ENCODE results near the gene CLN3. TPM values are rescaled to one million over a fixed set of nuclear protein-coding genes. Genes with fewer than 3 reads are reported as not detected.

CLN3 gene
- total and polyA plus RNA-seq, 2 of the 13 experiments (the other 11 are each of a cell fraction or from before 2014, with no cell fraction given): 23.4 to 46.8 TPM

GRCh38 chr16:28526201-28527099 is 34.6 kb upstream of the CLN3 start (continued):
- TF ChIP-seq, protein P1, sequence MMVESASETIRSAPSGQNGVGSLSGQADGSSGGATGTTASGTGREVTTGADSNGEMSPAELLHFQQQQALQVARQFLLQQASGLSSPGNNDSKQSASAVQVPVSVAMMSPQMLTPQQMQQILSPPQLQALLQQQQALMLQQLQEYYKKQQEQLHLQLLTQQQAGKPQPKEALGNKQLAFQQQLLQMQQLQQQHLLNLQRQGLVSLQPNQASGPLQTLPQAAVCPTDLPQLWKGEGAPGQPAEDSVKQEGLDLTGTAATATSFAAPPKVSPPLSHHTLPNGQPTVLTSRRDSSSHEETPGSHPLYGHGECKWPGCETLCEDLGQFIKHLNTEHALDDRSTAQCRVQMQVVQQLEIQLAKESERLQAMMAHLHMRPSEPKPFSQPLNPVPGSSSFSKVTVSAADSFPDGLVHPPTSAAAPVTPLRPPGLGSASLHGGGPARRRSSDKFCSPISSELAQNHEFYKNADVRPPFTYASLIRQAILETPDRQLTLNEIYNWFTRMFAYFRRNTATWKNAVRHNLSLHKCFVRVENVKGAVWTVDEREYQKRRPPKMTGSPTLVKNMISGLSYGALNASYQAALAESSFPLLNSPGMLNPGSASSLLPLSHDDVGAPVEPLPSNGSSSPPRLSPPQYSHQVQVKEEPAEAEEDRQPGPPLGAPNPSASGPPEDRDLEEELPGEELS (CRISPR knock-in tag; IDR thresholded peaks at IDR 0.05): peak; percentile 97
- TF ChIP-seq STAT5B (CRISPR knock-in tag; IDR thresholded peaks at IDR 0.05) (no peak; the same call in 1 of the 2 replicates), ZNF567 (CRISPR knock-in tag; IDR thresholded peaks at IDR 0.05; ENCODE audit: borderline replicate concordance) (peak; percentile 58; the same call in 1 of the 2 replicates), YY1 (IDR thresholded peaks at IDR 0.05; ENCODE audit: insufficient read depth, insufficient replicate concordance, low read depth, low read length) (no peak), PPARG (CRISPR knock-in tag; conservative IDR thresholded peaks at IDR 0.05) (peak; percentile 86), ZNF180 (CRISPR knock-in tag; IDR thresholded peaks at IDR 0.05; ENCODE audit: borderline replicate concordance, low read depth) (no peak), ARID3A (IDR thresholded peaks at IDR 0.05; ENCODE audit: low read depth, low read length) (peak; percentile 94), PAF1 (CRISPR knock-in tag; IDR thresholded peaks at IDR 0.05) (no peak), ZBTB39 (CRISPR knock-in tag; IDR thresholded peaks at IDR 0.05) (peak; percentile 23; the same call in 1 of the 2 replicates), ISL2 (CRISPR knock-in tag; IDR thresholded peaks at IDR 0.05) (peak; percentile 94), ZNF816 (CRISPR knock-in tag; IDR thresholded peaks at IDR 0.05; ENCODE audit: borderline replicate concordance) (peak; percentile 86; the same call in 1 of the 2 replicates), ZNF382 (CRISPR knock-in tag; IDR thresholded peaks at IDR 0.05; ENCODE audit: borderline replicate concordance) (no peak)
- TF ChIP-seq, protein P2, sequence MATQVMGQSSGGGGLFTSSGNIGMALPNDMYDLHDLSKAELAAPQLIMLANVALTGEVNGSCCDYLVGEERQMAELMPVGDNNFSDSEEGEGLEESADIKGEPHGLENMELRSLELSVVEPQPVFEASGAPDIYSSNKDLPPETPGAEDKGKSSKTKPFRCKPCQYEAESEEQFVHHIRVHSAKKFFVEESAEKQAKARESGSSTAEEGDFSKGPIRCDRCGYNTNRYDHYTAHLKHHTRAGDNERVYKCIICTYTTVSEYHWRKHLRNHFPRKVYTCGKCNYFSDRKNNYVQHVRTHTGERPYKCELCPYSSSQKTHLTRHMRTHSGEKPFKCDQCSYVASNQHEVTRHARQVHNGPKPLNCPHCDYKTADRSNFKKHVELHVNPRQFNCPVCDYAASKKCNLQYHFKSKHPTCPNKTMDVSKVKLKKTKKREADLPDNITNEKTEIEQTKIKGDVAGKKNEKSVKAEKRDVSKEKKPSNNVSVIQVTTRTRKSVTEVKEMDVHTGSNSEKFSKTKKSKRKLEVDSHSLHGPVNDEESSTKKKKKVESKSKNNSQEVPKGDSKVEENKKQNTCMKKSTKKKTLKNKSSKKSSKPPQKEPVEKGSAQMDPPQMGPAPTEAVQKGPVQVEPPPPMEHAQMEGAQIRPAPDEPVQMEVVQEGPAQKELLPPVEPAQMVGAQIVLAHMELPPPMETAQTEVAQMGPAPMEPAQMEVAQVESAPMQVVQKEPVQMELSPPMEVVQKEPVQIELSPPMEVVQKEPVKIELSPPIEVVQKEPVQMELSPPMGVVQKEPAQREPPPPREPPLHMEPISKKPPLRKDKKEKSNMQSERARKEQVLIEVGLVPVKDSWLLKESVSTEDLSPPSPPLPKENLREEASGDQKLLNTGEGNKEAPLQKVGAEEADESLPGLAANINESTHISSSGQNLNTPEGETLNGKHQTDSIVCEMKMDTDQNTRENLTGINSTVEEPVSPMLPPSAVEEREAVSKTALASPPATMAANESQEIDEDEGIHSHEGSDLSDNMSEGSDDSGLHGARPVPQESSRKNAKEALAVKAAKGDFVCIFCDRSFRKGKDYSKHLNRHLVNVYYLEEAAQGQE (IDR thresholded peaks at IDR 0.05; ENCODE audit: borderline replicate concordance in 1 of 2, low read depth in 1 of 2, low read length in 2 of 2): peak in 1 of 2 experiments; percentile 52; a peak in 1 of 4 replicates
- TF ChIP-seq, protein P3, sequence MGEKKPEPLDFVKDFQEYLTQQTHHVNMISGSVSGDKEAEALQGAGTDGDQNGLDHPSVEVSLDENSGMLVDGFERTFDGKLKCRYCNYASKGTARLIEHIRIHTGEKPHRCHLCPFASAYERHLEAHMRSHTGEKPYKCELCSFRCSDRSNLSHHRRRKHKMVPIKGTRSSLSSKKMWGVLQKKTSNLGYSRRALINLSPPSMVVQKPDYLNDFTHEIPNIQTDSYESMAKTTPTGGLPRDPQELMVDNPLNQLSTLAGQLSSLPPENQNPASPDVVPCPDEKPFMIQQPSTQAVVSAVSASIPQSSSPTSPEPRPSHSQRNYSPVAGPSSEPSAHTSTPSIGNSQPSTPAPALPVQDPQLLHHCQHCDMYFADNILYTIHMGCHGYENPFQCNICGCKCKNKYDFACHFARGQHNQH (CRISPR knock-in tag; IDR thresholded peaks at IDR 0.05): peak; percentile 87
- TF ChIP-seq, protein P4, sequence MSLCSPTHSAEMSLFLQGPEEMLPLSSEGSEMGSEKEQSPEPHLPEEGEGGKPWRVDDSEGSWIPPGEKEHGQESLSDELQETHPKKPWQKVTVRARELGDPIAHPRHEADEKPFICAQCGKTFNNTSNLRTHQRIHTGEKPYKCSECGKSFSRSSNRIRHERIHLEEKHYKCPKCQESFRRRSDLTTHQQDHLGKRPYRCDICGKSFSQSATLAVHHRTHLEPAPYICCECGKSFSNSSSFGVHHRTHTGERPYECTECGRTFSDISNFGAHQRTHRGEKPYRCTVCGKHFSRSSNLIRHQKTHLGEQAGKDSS (CRISPR knock-in tag; IDR thresholded peaks at IDR 0.05; ENCODE audit: borderline replicate concordance, low read depth): peak; percentile 77

Data from HepG2 (cell line).